NCI-H82 treated with DMSO at 0.1 percent for 48 hours (cell line): ENCODE measurements around the gene INPP5D.
"Not testable (repeated sequence)": the region's sequence is repeated elsewhere in the genome, so short reads cannot be mapped to it uniquely, and the experiment has no call there.

ENCODE experiments used
- DNase-seq: peaks from one replicate; lab custom pipeline; 2025; ENCODE audit not compliant: unreplicated experiment; lab: John Stamatoyannopoulos, UW

Gene INPP5D

DNA sequence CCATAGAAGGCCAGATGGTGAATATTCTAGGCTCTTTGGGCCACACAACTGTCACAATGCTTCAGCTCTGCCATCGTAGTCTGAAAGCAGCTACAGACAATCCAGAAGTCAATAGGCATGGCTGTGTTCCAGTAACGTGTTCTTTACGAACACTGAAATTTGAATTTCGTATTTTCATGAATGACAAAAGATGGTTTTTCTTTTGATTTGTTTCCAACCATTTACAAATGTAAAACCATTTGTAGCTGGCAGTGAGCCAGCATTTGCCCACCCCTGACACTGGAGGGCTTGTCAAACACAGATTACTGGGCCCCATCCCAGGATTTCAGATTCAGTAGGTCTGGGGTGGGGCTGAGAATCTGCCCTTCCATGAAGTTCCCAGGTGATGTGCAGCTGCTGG lies 108.3 kb downstream of the INPP5D start:
- DNase-seq: no peak

DNA sequence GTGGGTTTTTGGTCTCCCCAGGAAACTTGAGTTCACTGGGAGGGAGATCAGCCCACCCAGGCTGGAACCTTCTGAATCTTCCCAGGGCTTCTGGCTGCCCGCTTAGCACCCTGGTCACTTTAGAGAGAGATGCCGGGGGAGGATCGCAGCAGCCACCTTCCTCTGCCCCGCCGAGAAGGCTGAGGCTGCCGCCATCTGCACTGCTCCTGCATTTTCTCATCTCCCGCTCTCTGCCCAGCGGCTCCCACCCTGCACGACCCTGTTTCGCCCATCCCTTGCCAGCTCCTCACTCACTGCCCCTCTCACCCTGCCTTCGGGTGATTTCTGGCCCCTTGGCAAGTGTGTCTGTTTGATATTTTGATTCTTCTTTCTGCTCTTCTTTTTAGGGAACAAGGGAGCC lies 108.8 kb downstream of the INPP5D start:
- DNase-seq: no peak

DNA sequence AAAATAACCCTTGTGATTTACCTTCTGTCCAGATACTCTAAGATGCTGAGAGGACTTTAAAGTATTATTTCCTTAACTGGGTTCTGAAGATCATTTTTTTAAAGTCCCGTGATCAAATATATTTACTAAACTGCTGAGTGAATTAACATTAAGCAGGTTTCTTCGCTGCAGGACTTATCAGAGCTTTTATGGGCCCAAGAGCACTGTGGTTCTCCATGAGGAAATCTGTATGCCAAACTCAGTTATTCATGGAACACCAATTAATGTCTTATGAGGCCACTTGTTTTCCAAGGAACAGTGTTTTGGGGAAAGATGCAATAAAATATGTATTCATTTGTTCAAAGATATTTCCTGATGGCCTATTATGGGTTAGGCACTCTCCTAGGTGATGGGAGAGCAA lies 111.2 kb downstream of the INPP5D start:
- DNase-seq: no peak

DNA sequence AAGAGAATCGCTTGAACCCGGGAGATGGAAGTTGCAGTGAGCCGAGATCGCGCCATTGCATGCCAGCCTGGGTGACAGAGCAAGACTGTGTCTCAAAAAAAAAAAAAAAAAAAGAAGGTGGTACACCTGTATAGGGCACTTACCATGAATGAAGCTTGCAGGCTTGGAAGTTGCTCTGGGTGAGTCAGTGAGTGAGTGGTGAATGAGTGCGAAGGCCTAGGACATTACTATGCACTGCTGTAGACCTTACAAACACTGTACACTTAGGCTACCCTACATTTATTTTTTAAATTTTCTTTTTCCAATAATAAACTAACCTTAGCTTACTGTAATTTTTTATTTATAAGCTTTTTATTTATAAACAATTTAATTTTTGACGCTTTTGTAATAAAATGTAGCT lies 113.0 kb downstream of the INPP5D start:
- no peak for DNase-seq

DNA sequence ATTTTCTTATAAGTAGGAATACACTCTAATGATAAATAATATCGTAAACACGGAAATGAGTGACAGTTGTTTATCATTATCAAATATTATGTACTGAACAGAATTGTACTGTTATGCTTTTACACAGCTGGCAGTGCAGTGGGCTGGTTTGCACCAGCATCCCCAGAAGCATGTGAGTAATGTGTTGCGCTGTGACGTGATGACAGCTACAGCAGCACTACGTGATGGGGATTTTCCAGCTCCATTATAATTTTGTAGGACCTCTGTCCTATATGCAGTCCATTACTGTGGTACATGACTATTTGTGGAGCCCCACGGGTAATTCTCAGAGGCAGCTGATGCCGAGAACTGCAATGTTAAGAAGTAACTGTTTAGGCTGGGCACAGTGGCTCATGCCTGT lies 114.0 kb downstream of the INPP5D start:
- DNase-seq: no peak

DNA sequence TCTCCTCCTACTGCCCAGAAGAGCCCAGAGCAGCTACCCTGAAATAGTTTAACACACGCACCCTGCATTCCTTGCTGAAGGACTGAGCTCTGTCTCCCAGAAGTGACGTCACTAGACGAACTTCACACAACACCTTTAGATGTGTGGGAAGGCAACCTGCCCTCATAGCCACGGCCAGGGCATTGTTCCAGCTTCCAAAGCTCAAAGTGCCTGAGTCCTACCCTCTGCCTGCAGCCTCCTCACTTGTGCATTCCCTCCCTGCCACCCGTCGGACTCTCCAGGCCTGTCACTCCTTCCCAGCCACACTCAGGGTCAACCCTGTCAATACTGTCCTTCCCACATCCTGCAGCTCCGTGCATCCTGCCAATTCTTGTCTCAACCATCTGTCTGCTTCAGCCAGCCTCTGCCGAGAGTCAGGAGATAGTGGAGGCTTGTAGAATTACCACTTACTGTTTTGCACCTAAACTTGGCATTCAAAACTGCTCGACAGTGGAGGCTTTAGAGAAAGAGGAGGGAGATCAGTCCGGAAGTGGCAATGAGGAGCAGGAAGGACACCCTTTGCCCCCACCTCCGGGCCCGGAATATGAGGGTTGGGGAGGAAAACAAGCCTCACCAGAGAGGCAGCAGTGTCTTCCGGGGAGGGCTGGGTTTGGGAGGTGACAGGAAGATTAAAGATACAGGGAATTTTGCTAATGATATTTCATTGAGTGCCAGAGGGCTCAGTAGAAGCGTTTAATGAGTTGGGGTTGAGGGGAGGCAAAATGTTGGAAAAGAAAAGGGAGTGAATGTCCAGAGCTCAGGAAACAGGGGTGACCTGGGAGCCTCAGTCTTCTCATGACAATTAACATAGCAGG lies 119.1 kb downstream of the INPP5D start:
- no peak for DNase-seq

DNA sequence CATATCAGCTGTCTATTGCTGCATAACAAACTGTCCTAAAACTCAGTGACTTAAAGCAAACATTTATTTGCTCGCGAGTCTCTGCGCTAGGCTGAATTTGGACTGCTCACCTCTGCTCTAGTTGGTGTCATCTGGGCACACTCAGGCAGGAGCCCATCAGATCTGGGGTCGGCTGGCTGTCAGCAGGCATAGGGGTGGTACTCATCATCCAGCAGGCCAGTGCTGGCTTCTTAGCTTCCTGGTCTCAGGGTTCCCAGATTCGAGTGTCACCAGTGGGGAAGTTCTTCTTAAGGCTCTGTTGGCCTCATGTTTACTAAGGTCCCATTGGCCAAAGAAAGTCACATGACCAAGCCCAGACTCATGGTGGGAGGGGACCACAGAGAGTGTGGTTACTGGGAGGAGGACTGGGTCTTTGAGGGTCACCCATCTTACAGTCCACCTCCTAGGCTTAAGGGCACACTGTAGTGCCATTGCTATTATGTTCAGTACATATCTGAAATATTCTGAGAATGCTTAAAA lies 119.8 kb downstream of the INPP5D start:
- no peak for DNase-seq

DNA sequence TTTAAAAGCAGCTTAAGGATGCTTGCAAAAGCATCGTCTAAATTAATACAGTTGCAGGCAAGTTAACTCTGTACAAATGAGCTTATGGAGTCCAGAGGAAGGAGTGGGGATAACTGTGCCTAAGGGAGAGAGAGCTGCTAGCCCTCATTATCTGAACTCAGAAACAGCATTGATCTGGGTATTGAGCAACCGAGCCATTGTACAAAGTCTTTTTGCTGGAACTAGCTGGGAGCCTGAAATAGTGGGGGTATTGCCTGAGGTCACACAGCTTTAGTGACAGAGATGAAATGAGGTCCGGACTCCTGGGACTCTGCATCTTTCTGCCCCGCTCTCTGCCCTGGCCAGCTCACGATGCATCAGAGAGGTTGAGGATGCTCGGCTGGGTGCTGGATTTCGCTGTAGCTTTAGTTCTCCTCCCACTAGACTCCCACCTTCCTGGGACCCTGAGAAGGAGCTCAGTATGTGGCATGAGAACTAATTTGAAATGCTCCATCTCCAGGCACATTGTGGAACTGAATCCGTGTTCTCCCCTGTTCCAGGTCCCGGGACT lies 123.8 kb downstream of the INPP5D start:
- no peak for DNase-seq

DNA sequence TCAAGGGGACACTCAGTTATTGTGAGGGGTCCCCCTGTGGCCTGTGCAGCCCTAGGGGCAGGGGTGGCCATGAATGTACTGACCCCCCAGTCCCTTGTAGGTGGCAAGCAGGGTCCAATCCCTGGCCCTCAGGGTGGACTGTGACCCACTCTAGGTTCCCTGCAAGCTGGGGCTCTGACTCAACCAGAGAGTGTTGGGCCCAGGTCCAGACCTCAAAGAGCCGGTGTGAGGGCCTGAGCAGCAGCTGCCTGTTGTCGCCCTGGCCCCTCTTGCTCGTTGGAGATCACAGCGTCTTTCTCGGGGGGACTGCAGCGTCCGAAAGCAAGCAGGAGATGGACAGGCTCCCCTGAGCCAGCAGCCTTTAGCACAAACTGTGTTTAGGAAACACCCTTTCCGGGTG lies 124.5 kb downstream of the INPP5D start:
- DNase-seq: no peak

DNA sequence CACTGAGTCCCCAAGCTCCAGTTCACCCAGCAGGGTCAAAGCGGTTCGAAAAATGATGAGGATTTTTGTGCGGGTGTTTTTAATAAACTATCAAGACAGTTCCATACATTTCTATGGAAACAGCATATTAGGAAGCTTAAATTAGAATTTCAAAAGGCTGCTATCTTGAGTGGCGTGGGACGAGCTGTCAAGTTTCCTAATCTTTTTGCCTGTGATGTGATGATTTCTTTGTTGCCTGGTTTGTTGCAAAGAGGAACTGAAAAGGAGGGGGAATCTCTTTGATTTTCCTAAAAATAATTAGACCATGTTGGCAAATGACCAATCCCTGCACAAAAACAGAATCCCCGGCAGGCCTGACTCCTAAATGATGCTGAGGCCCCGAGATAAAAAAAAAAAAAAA lies 125.2 kb downstream of the INPP5D start:
- no peak for DNase-seq

DNA sequence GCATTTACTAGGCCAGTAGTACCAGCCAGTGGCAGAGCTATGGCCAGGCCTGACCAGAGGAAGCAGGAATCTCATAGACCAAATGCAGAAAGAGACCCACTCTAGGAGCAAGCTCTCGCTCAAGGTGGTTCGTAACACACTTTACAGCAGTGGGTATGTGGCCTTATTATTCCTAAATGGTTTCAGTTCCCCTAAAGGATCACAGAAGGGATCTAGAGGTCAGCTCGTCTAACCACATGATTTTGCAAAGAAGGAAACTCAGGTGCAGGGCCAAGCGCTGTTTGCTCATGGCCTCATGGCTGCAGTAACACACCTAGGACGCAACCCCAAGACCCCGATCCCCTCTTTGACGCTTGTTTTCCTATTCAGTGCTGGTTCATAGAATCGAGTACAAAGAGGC lies 125.8 kb downstream of the INPP5D start:
- no peak for DNase-seq

DNA sequence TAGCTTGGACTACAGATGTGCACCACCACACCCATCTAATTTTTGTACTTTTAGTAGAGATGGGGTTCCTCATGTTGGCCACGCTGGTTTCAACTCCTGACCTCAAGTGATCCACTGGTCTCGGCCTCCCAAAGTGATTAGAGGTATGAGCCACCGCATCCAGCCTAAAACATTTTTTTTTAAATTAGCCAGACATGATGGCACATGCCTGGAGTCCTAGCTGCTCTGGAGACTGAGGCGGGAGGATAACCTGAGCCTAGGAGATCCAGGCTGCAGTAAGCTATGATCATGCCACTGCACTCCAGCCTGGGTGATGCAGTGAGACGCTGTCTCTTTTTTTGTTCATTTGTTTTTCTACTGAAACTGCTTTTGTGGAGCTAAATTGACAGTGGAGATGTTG lies 126.7 kb downstream of the INPP5D start:
- DNase-seq: no peak

DNA sequence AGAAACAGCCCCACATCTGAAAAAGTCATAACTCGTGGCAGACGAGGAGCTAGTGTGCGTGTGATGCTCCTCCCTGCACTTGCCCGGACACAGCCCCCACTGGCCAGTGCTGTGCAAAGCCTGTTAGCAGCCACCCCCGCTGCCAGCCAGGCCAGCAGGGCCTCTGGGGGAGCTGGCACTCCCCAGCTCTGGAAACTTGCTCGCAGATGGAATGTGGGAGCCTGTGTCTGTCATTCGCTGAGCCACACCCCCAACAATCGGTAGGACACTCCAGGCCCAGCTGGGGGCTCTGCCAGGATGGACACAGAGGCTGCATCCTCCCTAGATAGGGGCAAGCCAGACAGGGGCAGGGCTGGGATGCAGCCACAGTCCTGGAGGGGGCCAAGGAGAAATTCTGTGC lies 128.9 kb downstream of the INPP5D start:
- no peak for DNase-seq

DNA sequence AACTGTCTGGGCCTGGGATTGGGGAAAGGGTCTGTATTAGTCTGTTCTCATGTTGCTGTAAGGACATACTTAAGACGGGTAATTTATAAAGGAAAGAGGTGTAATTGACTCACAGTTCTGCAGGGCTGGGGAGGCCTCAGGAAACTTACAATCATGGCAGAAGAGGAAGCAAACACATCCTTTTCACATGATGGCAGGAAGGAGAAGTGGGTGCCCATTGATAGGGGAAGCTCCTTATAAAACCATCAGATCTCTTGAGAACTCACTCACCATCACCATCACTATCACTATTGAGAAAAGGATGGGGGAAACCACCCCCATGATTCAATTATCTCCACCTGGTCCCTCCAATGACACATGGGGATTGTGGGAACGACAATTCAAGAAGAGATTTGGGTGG lies 130.9 kb downstream of the INPP5D start:
- not testable (repeated sequence) for DNase-seq

DNA sequence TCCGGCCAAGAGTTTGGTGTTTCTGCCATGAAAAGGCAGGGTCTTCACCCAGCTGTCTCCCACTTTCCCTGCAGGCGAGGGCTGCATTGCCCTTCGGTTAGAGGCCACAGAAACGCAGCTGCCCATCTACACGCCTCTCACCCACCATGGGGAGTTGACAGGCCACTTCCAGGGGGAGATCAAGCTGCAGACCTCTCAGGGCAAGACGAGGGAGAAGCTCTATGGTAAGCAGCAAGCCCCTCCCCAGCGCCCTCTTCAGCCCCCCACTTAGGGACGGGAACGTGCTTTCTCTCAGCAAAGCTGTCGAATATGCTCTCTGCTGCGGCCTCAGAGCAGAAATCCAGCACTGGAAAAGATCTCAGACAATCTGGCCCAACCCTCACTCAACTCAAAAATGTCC lies 133.6 kb downstream of the INPP5D start:
- no peak for DNase-seq

DNA sequence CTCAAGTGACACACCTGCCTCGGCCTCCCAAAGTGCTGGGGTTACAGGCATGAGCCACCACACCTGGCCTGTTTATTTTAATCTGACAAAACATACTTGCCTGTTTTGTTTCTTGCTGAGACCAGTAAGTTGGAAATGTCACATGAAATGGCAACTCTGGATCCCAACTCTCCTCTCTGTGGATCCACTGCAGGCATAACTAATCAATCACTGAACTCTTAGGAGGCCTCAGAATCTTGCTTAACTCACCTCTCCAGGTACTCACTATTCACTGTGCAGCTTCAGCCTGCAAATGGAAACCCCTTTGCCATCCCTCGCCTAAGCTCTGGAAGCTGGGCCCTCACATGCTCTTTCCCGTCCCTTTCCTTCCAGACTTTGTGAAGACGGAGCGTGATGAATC lies 134.9 kb downstream of the INPP5D start:
- no peak for DNase-seq

DNA sequence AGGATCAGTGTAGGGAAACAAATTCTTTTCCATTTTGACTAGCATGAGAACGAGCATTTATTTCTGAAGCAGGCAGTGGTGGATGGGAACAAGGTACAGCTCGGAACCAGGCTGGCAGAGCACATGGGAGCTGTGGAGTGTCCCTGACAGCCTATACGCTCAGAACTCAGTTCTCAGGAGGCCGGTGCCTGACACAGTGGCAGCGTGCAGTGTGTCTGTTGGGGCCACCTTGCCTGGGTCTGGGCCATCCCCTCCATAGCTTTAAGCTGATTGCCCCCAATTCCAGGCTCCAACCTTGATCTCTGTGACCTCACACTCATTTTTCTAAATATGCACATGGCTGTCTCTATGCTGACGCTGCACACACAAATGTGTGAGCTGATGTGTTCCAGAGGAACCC lies 136.9 kb downstream of the INPP5D start:
- DNase-seq: no peak

DNA sequence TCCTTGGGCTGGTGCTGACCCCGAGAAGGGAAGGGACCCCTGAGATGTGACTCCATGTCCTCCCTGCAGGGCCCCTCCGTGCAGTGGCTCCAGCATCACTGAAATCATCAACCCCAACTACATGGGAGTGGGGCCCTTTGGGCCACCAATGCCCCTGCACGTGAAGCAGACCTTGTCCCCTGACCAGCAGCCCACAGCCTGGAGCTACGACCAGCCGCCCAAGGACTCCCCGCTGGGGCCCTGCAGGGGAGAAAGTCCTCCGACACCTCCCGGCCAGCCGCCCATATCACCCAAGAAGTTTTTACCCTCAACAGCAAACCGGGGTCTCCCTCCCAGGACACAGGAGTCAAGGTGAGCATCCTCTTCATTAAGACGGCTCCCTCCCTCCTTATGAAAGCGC lies 137.9 kb downstream of the INPP5D start:
- no peak for DNase-seq

DNA sequence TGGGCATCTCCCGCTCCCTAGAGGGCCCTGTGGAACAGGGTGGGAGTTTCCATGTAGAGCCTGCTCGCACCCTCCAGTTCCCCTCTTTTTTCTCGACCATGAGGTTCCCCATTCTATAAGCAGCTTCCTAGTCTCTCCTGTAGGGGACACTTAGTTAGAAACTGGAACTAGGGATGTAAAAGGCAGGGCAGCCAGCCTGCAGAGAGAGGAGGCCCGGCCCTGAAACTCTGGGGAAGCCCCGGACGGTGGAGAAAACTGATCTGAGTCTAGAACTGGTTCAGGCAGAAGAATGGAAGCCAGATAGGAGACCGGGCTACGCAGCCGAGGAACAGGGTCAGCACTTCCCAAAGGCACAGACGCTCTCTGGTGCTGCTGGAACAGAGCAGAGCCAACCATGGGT lies 139.7 kb downstream of the INPP5D start:
- DNase-seq: no peak

DNA sequence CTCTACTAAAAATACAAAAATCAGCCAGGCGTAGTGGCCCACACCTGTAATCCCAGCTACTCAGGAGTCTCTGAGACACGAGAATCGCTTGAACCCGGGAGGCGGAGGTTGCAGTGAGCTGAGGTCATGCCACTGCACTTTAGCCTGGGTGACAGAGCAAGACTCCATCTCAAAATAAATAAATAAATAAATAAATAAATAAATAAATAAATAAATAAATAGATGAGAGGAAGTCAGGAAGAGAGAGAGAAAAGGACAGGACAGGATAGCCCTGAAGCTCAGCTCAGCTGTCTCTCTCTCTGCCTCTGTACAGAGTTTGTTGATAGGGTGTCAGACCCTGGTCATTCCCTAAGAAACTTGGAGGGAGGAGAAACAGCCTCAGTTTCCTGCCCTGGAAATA lies 140.6 kb downstream of the INPP5D start:
- not testable (repeated sequence) for DNase-seq

DNA sequence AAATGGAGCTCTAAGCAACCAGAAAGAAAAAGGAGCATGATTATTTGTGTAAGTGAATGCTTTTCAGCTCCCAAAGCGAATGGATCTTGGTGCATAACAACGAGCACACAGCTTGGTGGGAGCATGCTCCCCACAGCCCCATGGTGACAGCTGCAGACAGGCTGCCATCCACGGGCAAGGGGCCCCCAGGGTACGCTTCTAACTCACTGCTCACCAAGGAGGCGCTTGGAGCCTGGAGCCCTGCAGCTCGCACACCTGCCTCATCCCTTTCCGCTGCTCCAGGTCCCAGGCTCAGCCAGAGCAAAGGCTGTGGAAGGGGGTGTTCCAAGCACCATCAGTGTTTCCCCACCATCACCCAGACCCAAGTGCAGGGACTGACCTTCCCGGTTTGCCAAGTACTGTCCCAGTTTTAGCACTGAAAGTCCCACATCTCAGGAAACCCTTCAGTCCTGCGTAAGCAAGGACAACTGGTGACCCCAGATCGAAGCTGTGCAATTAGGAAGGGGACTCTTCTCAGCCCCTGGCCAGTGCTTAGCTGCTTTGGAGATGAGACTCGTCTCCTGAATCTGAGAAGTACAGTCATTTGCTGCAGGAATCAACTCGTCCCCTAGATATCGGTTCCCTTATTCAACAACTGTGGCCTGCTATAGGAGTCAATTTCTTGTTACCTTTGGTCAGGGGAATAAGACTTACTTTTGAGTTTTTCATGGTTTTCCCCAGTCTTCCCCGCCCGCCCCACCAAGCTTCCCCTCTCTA lies 141.3 kb downstream of the INPP5D start:
- DNase-seq: no peak

DNA sequence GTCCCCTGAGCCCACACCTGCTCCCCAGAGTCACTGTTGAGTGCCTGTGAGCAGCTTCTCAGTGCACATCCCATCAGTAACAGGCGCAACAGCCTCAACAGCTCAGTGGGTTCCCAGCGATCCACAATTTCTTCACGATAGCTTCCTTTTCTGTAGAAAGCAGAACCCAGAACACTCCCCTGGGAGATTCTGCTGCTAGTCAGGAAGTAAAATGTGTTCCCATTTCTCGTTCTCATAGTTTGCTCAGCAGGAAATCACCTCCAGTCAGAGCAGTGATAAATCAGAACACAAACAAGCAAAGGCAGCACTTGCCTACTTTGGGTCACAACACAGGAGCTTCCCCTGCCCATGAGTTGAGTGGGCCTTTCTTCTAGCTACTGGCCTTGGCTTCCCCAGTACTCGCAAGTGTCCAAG lies 142.4 kb downstream of the INPP5D start:
- DNase-seq: no peak
